ENCODE data around the gene NUP62.

NUP62 gene

DNA sequence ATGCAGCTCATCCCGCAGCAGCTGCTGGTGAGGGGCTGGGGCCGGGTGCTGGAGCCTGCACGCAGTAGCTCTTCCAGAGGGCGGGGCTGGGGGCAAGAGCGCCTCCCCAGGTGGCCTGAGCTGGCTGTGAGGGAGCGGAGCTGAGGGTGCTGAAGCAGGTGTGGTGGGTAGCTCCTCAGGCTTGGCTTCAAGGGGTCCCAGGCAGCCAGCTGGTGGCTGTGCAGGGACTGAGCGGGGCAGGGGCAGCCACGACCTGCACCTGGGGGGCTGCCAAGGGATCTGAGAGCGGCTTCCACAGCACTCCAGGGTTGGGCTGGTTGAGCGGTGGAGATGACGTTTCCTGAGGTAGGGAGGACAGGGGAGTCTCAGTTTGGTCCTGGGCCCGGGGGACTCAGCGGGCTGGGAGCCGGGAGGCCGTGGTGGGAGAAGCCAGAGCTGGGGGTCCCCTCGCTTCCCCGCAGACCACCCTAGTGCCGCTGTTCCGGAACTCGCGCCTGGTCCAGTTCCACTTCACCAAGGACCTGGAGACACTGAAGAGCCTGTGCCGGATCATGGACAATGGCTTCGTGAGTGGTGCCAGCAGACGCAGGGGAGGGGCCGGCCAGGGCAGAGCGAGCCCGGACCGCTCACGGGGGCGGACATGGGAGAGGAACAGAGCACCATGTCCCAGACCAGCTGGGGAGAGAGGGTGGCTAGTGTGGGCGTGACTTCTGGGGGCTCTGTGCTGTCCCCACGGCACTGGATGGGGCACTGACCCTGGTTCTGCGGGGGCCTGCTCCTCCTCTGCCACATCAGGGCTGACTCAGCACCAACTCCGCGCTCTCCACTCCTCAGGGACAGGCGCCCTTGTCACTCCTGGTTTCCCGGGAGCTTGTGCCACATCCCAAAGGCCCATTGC lies 71.0 kb downstream of the NUP62 start:
- no peaks in the 10 kb centered on the region for H3K9me3 Mint-ChIP-seq
- H3K36me3 Mint-ChIP-seq (ENCODE audit: low read depth) = peaks cover 19% of the 10 kb centered on the region
- no peak for DNase-seq
- no peaks in the 10 kb centered on the region for H3K27me3 Mint-ChIP-seq
- no peak overlapping the region for H3K27ac Mint-ChIP-seq
- H3K4me3 Mint-ChIP-seq = no peak overlapping the region
- ATAC-seq = no peak
- H3K4me1 Mint-ChIP-seq = peaks cover 5% of the 10 kb centered on the region

DNA sequence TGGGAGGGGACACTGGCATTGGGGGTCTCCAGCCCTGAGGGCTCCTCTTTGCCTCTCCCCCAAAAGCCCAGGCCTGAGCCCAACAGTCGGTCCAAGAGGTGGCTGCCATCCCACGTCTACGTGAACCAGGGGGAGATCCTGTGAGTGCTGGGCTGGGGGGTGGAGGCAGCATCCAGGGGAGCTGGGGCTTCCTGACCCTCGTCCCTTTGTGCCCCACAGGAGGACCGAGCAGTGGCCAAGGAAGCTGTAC lies 71.5 kb downstream of the NUP62 start:
- no peak overlapping the region for H3K27ac Mint-ChIP-seq
- peaks cover 18% of the 10 kb centered on the region for H3K36me3 Mint-ChIP-seq (ENCODE audit: low read depth)
- ATAC-seq (no peak), DNase-seq (no peak)
- H3K4me3 Mint-ChIP-seq = no peak overlapping the region
- peaks cover 11% of the 10 kb centered on the region for H3K4me1 Mint-ChIP-seq
- no peaks in the 10 kb centered on the region for H3K27me3 Mint-ChIP-seq
- H3K9me3 Mint-ChIP-seq = no peaks in the 10 kb centered on the region

DNA sequence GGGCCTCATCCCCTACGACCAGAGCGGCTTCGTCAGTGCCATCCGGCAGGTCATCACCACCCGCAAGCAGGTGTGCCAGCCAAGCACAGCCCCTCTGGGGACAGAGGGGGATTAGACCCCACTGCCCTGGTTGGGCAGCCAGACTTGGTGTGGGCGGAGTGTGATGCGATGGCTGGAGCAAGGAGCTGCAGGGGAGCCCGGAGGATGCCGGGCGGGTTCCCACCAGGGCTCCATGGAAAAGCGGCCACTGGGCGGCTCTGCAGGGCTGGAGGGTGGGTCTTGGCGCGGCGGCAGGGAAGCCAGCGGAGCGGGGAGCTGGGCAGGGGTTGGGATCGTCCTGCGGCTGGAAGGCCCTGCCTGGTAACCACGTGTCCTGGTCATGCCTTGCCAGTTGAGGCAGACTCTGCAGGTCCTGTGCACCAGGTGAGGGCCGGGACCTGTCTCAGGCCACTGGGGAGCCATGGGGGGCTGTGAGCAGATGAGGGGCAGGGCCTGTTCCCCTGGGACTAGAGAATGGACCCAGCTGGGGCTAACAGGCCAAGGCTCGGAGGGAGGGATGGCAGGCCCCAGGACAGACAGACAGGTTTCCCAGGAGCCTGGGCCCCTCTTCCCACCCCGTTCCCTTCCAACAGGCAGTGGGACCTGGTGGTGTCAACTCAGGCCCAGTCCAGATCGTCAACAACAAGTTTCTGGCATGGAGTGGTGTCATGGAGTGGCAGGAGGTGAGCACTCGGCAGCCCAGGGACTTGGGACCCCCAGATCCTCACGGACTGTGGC lies 72.1 kb downstream of the NUP62 start:
- no peak for DNase-seq
- Mint-ChIP-seq H3K36me3 (ENCODE audit: low read depth) (peaks cover 22% of the 10 kb centered on the region), H3K27ac (no peak overlapping the region)

More for the DNA sequence above, 72.1 kb downstream of the NUP62 start:
- Mint-ChIP-seq H3K9me3 (no peaks in the 10 kb centered on the region), H3K4me1 (peaks cover 16% of the 10 kb centered on the region), H3K27me3 (no peaks in the 10 kb centered on the region), H3K4me3 (no peak overlapping the region)
- no peak for ATAC-seq

Measured in activated naive CD8-positive, alpha-beta T cell treated with anti-CD3 and anti-CD28 coated beads, Interleukin-2, amount 50 U/mL, for 24 hours (primary cell).